Endometrial microvascular endothelial cells (primary cell): Measurements from ENCODE around the gene FANCL. TPM values are rescaled to one million over a fixed set of nuclear protein-coding genes. Genes with fewer than 3 reads are reported as not detected.
"Not testable (repeated sequence)": the region's sequence is repeated elsewhere in the genome, so short reads cannot be mapped to it uniquely, and the experiment has no call there.

Experiments
- in situ Hi-C: cut with HindIII; loops from 2 replicates; pipeline ENCODE4 v1.10.0; 2017; ENCODE audit warnings: low sequenced_read_pairs, low pct_unique_long_range_greater_than_20kb; ENCODE audit errors: inconsistent ontology term
- total RNA-seq: library from RNA; depleted of rRNA; stranded (reverse); fragments of >200 nt; gene quantifications from one replicate; pipeline ENCODE4 v1.2.3, GENCODE V29; 2015; ENCODE audit errors: inconsistent ontology term

The FANCL gene
- total RNA-seq, 1 donor from 2014 or later: 20.3 TPM

DNA sequence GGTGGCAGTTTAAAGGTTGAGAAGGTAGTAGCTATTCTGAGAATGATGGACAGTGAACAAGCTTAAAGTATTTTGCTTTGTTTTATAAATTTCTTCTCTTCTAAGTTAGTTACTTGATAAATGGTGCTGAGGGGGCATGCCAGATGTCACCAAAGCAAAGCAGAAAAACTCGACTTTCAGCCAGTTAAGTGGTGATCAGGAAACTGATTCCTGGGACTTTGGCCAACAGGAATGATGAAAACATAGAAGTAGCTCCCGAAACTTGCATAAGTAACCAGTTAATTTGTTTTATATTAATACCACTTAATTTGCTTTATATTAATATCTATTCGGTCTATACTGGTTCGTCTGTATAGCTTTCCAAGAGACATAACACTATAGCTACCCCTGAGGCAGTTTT is 82.6 kb downstream of the FANCL start:
- in situ Hi-C loops: no loop called here

DNA sequence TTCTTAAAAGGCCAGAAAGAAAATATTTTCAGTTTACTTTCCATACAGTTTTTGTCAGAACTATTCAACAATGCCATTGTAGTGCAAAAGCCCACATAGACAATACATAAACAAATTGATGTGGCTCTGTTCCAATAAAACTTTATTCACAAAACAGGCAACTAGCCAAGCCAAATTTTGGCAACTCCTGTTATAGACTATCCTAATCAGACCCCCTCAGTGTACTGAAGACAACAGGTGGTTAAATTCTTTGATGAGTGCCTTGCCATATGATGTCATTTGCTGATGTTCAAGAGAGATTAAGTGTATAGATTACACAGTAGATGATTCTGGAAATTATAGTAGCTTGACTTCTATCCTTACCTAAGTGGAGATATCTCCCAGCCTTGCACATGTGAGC is 83.4 kb downstream of the FANCL start:
- in situ Hi-C loops: no loop called here

DNA sequence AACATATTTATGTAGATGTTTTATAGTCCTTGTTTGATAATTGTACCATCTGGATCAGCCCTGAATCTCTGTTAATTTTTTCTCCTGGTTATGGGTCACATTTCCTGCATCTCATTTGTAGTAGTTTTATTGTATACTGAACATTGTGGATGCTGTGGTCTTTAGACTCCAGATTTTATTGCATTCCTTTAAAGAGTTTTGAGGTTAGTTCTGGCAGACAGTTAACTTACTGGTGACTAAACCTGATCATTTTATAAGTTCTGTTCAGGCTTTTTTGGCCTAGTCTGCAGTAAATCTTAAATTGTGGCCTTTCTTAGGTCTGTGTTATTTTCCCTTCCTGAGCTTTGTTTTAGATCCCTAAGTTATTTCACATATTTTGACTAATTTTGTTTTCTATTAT is 84.3 kb downstream of the FANCL start:
- in situ Hi-C loops: no loop called here

DNA sequence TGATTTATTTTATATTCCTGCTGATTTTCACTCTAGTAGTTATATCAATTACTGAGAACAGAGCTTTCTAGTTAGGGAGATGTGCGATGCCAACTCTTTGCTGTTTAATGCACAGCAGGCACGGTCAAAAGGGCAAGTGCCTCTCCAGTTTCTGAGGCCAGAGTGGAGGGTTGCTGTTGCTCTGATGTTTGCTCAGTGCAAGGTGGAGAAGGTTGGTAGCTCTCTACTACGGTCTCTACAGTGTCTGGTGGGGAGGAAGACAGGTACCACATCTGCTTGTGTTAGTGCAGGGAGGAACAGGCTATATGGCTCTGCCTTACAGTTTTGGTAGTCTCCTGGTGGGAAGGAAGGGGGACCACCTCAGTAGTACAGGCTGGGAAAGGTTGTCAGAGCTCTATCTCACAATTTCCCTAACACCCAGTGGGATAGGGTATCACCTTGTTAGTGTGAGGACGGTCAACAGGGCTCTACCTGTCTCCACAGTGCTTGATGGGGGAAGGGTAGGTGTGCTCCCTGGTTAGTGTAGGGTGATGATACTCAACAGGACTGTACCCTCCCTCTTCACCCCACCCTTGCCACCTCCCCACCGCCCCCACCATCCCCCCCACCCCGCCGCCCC is 85.9 kb downstream of the FANCL start:
- in situ Hi-C loops: no loop called here

- in situ Hi-C loops: no loop called here
Observed at GRCh38 chr2:58146707-58147106, 94.4 kb downstream of the FANCL start.

DNA sequence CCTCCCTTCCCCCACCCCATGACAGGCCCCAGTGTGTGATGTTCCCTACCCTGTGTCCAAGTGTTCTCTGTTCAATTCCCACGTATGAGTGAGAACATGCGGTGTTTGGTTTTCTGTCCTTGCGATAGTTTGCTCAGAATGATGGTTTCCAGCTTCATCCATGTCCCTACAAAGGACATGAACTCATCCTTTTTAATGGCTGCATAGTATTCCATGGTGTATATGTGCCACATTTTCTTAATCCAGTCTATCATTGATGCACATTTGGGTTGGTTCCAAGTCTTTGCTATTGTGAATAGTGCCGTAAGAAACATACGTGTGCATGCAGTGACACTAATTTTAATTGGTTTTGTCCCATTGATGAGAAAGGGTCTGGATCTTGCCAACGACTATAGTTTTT is 95.4 kb downstream of the FANCL start:
- in situ Hi-C loops: not testable (repeated sequence)

DNA sequence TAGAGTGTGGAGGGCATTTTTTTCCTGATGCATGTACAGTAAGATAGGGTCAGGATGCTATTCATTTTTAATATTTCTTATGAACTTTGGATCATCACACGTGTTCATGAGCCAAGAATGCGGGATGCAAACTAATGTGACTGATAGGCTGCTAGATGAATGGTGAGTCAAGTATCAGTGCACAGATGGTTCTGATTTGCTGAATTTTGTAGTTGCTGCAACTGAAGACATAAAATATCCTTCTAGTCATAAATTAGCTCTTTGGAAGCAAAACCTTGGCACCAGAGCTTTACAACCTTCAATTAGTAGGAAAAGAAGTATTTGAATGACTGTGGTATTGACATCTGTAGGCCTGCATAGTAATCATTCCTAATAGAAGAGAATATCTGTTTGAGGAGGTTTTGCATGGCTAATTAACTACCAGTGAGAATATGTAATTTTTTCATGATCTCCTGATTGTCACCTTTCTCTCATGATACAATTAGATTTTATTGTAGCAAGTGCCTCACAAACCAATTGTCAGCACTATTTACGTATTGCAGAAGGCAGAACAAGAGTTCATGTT is 100.5 kb downstream of the FANCL start:
- in situ Hi-C loops: no loop called here

DNA sequence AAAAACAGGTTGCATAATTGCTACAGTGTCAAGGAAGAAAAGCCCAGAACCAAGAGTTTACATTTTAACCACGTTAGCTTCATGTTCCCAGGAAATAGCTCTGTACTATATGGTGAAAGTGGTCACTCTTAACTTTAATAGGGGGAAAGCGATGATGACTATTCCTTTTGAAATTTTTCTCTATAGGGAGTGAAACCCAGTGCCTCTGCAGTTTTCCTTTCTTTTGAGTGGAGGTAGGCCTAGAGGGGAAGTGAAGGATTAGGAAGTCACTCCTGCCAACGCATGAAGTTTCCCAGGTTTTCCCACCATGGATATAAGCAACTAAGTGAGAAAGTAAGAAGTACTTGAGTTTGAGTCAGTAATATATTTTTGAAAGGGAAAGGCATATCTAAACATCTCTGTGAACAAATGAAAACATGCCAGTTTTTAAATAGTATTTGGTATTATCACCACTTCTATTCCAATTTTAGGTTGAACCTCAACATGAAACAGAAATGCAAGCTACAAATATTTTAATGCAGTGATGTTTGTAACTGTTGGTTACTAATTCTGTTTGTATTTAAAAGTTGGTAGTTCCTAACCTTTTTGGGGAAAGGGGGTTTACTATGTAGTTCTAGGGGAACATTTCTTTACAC is 102.6 kb downstream of the FANCL start:
- in situ Hi-C loops: no loop called here

- in situ Hi-C loops: no loop called here
Observed at GRCh38 chr2:58137856-58138255, 103.3 kb downstream of the FANCL start.

- in situ Hi-C loops: no loop called here
Observed at GRCh38 chr2:58137221-58137620, 103.9 kb downstream of the FANCL start.

- in situ Hi-C loops: no loop called here
Observed at GRCh38 chr2:58135861-58136260, 105.3 kb downstream of the FANCL start.

DNA sequence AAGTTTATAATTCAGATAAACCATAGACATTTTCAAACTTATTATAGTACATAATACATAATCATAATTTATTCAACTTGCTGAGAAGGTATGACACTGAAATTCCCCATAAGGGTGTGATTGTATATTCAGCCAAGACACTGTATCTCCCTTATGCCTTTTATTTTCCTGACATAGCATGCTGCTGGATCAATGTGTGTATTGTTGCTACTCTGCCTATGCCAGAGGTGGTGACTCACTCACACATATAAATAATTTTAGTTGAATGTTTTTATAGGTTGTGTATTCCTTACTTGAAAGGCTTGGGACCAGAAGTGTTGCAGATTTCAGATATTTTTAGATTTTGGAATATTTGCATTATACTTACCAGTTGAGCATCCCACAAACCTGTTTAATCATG is 107.7 kb downstream of the FANCL start:
- in situ Hi-C loops: no loop called here

- in situ Hi-C loops: no loop called here
Observed at GRCh38 chr2:58131191-58132011, 109.7 kb downstream of the FANCL start.

DNA sequence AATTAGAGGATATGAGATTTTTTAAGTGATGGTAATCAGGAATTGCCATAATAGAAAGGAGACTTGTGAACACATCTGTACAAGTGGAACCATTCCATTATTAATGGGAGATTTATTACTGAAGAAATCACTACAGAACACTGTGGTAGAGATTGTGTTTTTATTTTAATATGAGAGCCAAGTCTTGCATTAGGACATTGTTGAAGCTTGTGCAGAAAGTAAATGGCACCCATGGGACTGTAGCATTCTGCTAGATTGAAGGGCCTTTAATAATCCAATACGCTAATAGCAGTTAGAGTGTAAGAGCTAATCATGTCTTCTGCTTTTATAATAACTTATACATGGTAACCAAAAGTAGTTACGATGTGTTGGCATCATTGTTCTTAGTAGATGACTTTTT is 110.9 kb downstream of the FANCL start:
- in situ Hi-C loops: no loop called here

GRCh38 chr2:58127111-58127510 is 114.0 kb downstream of the FANCL start:
- in situ Hi-C loops: no loop called here

GRCh38 chr2:58122540-58122939 is 118.6 kb downstream of the FANCL start:
- in situ Hi-C loops: no loop called here

DNA sequence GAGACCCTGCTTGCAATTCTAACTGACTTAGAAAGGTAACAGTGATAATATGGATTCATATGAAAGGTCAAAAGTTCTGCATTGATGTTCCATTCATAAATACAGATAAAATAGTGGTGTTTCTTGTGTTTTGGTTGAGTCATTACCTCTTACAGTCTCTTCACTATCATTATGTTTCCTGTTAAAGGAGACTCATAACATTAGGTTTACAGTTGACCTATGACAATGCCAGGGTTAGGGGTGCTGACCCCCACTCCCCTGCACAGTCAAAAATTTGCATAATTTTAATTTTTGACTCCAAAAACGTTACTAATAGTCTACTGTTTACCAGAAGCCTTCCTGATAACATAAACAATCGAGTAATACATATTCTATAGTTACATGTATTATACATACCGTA is 119.1 kb downstream of the FANCL start:
- in situ Hi-C loops: no loop called here

GRCh38 chr2:58120626-58121229 is 120.4 kb downstream of the FANCL start:
- in situ Hi-C loops: no loop called here

DNA sequence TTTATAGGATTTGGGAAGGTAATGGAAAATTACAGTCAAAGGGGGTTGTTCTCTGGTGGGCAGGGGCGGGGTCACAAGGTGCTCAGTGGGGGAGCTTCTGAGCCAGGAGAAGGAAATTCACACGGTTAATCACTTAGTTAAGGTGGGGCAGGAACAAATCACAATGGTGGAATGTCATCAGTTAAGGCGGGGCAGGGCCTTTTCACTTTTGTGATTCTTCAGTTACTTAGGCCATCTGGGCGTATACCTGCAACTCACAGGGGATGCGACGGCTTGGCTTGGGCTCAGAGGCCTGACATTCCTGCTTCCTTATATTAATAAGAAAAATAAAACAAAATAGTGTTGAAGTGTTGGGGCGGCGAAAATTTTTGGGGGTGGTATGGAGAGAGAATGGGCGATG is 127.6 kb downstream of the FANCL start:
- in situ Hi-C loops: not testable (repeated sequence)
